ENCODE data around the gene NPR3.

The NPR3 gene

GRCh38 chr5:32773944-32774343, 62.8 kb downstream of the NPR3 start:
- no peak for TF ChIP-seq CTCF (IDR thresholded peaks at IDR 0.05)
- Histone ChIP-seq H3K27ac (no peak overlapping the region), H2AFZ (no peak overlapping the region), H3K9me3 (ENCODE audit: control insufficient read depth, low read length) (no peaks in the 10 kb centered on the region), H3K4me2 (ENCODE audit: low read length) (no peak overlapping the region), H3K79me2 (no peaks in the 10 kb centered on the region), H3K27me3 (ENCODE audit: control insufficient read depth, insufficient read depth, low read length) (no peaks in the 10 kb centered on the region), H3K4me3 (ENCODE audit: low read depth, low read length) (no peak overlapping the region), H3K9ac (no peak overlapping the region), H3K4me1 (no peaks in the 10 kb centered on the region), H3K36me3 (ENCODE audit: control insufficient read depth, insufficient read depth, low read length) (no peaks in the 10 kb centered on the region)

GRCh38 chr5:32776200-32776599, 65.1 kb downstream of the NPR3 start:
- Histone ChIP-seq H3K4me2 (ENCODE audit: low read length) (no peak overlapping the region), H3K4me1 (no peaks in the 10 kb centered on the region), H3K4me3 (ENCODE audit: low read depth, low read length) (no peak overlapping the region), H3K9ac (no peak overlapping the region), H3K9me3 (ENCODE audit: control insufficient read depth, low read length) (no peaks in the 10 kb centered on the region), H3K36me3 (ENCODE audit: control insufficient read depth, insufficient read depth, low read length) (no peaks in the 10 kb centered on the region), H3K79me2 (no peaks in the 10 kb centered on the region), H3K27me3 (ENCODE audit: control insufficient read depth, insufficient read depth, low read length) (no peaks in the 10 kb centered on the region), H3K27ac (no peak overlapping the region), H2AFZ (no peak overlapping the region)
- TF ChIP-seq CTCF (IDR thresholded peaks at IDR 0.05) = no peak

- H3K4me1 ChIP-seq = no peaks in the 10 kb centered on the region
- H3K27me3 ChIP-seq (ENCODE audit: control insufficient read depth, insufficient read depth, low read length) = no peaks in the 10 kb centered on the region
- H3K4me2 ChIP-seq (ENCODE audit: low read length) = no peak overlapping the region
- no peaks in the 10 kb centered on the region for H3K79me2 ChIP-seq
- H3K36me3 ChIP-seq (ENCODE audit: control insufficient read depth, insufficient read depth, low read length) = no peaks in the 10 kb centered on the region
- no peak overlapping the region for H3K9ac ChIP-seq
- H3K4me3 ChIP-seq (ENCODE audit: low read depth, low read length) = no peak overlapping the region
- H3K27ac ChIP-seq = no peak overlapping the region
- no peak for TF ChIP-seq CTCF (IDR thresholded peaks at IDR 0.05)
- no peaks in the 10 kb centered on the region for H3K9me3 ChIP-seq (ENCODE audit: control insufficient read depth, low read length)
- no peak overlapping the region for H2AFZ ChIP-seq
Measured at GRCh38 chr5:32777222-32777621, 66.1 kb downstream of the NPR3 start.

GRCh38 chr5:32777733-32778132, 66.6 kb downstream of the NPR3 start:
- no peaks in the 10 kb centered on the region for H3K9me3 ChIP-seq (ENCODE audit: control insufficient read depth, low read length)
- H3K9ac ChIP-seq = no peak overlapping the region
- H3K36me3 ChIP-seq (ENCODE audit: control insufficient read depth, insufficient read depth, low read length) = no peaks in the 10 kb centered on the region
- H3K4me2 ChIP-seq (ENCODE audit: low read length) = no peak overlapping the region
- H3K4me1 ChIP-seq = no peaks in the 10 kb centered on the region
- no peak for TF ChIP-seq CTCF (IDR thresholded peaks at IDR 0.05)
- H3K4me3 ChIP-seq (ENCODE audit: low read depth, low read length) = no peak overlapping the region
- H3K27me3 ChIP-seq (ENCODE audit: control insufficient read depth, insufficient read depth, low read length) = no peaks in the 10 kb centered on the region
- no peaks in the 10 kb centered on the region for H3K79me2 ChIP-seq
- no peak overlapping the region for H2AFZ ChIP-seq
- H3K27ac ChIP-seq = no peak overlapping the region

GRCh38 chr5:32778403-32778802, 67.3 kb downstream of the NPR3 start:
- H2AFZ ChIP-seq = no peak overlapping the region
- H3K4me1 ChIP-seq = no peaks in the 10 kb centered on the region
- no peak overlapping the region for H3K9ac ChIP-seq
- H3K4me2 ChIP-seq (ENCODE audit: low read length) = no peak overlapping the region
- H3K27me3 ChIP-seq (ENCODE audit: control insufficient read depth, insufficient read depth, low read length) = no peaks in the 10 kb centered on the region
- no peaks in the 10 kb centered on the region for H3K79me2 ChIP-seq
- no peaks in the 10 kb centered on the region for H3K36me3 ChIP-seq (ENCODE audit: control insufficient read depth, insufficient read depth, low read length)
- TF ChIP-seq CTCF (IDR thresholded peaks at IDR 0.05) = no peak
- H3K4me3 ChIP-seq (ENCODE audit: low read depth, low read length) = no peak overlapping the region
- no peak overlapping the region for H3K27ac ChIP-seq
- no peaks in the 10 kb centered on the region for H3K9me3 ChIP-seq (ENCODE audit: control insufficient read depth, low read length)
